DLD1 (cell line): ENCODE results near the gene LNP1.
"Not testable (repeated sequence)": the region's sequence is repeated elsewhere in the genome, so short reads cannot be mapped to it uniquely, and the experiment has no call there.

Experiments used
- in situ Hi-C: cut with HindIII; loops from 2 replicates; pipeline ENCODE4 v1.10.0; 2017; ENCODE audit warnings: low sequenced_read_pairs

The LNP1 gene

GRCh38 chr3:100400780-100401673 is at the start of gene LNP1, which contains the start of gene TOMM70:
Gene LNP1 (plus strand): TSS chr3:100401539. CDS start chr3:100429730, 28,191 bp downstream.
Gene TOMM70 (minus strand): TSS chr3:100401089. CDS start chr3:100400949, 140 bp downstream.
- in situ Hi-C loops = no loop called here

GRCh38 chr3:100351770-100352169 is 49.6 kb upstream of the LNP1 start:
- in situ Hi-C loops = not testable (repeated sequence)

GRCh38 chr3:100352296-100353231 is 48.8 kb upstream of the LNP1 start:
- in situ Hi-C loops = no loop called here

- in situ Hi-C loops = no loop called here
These were observed 46.5 kb upstream of the LNP1 start for GRCh38 chr3:100354850-100355249.

- in situ Hi-C loops = no loop called here
These were observed 42.9 kb upstream of the LNP1 start for GRCh38 chr3:100358413-100358812.

GRCh38 chr3:100359035-100359434 is 42.3 kb upstream of the LNP1 start:
- in situ Hi-C loops = no loop called here

GRCh38 chr3:100360757-100361496 is 40.4 kb upstream of the LNP1 start:
- in situ Hi-C loops = no loop called here

- in situ Hi-C loops = no loop called here
These were observed 39.4 kb upstream of the LNP1 start for GRCh38 chr3:100361897-100362296.

GRCh38 chr3:100364421-100364820 is 36.9 kb upstream of the LNP1 start:
- in situ Hi-C loops = no loop called here

GRCh38 chr3:100366424-100366823 is 34.9 kb upstream of the LNP1 start:
- in situ Hi-C loops = no loop called here

- in situ Hi-C loops = no loop called here
These were observed 32.9 kb upstream of the LNP1 start for GRCh38 chr3:100368441-100368840.

- in situ Hi-C loops = no loop called here
These were observed 30.6 kb upstream of the LNP1 start for GRCh38 chr3:100370756-100371155.

GRCh38 chr3:100374521-100374920 is 26.8 kb upstream of the LNP1 start:
- in situ Hi-C loops = no loop called here

GRCh38 chr3:100376301-100376700 is 25.0 kb upstream of the LNP1 start:
- in situ Hi-C loops = no loop called here

- in situ Hi-C loops = no loop called here
These were observed 16.4 kb upstream of the LNP1 start for GRCh38 chr3:100384733-100385525.

GRCh38 chr3:100386437-100387074 is 14.8 kb upstream of the LNP1 start:
- in situ Hi-C loops = no loop called here

- in situ Hi-C loops = no loop called here
These were observed 12.3 kb upstream of the LNP1 start for GRCh38 chr3:100389025-100389424.

- in situ Hi-C loops = no loop called here
These were observed 5.5 kb upstream of the LNP1 start for GRCh38 chr3:100395679-100396431.

GRCh38 chr3:100396967-100397366 is 4.4 kb upstream of the LNP1 start:
- in situ Hi-C loops = no loop called here
